ENCODE data around the gene CYLC1.

CYLC1 gene

GRCh38 chrX:83906921-83907320, 46.0 kb downstream of the CYLC1 start:
- Histone ChIP-seq H3K27ac (no peak overlapping the region), H3K4me3 (no peak overlapping the region)
- no peak for DNase-seq (ENCODE audit: low spot score)
- TF ChIP-seq CTCF (IDR thresholded peaks at IDR 0.05), result no peak

GRCh38 chrX:83916525-83916924, 55.6 kb downstream of the CYLC1 start:
- TF ChIP-seq CTCF (IDR thresholded peaks at IDR 0.05), result no peak
- no peak for DNase-seq (ENCODE audit: low spot score)
- no peak overlapping the region for H3K4me3 ChIP-seq
- H3K27ac ChIP-seq, result no peak overlapping the region

GRCh38 chrX:83934220-83934619, 73.3 kb downstream of the CYLC1 start:
- Histone ChIP-seq H3K4me3 (no peak overlapping the region), H3K27ac (no peak overlapping the region)
- TF ChIP-seq CTCF (IDR thresholded peaks at IDR 0.05), result no peak
- no peak for DNase-seq (ENCODE audit: low spot score)
